Epidermal melanocyte (primary cell): ENCODE data around the gene RIMKLB.
"Not testable (repeated sequence)": the region's sequence is repeated elsewhere in the genome, so short reads cannot be mapped to it uniquely, and the experiment has no call there.

Source experiments
- DNase-seq: peaks from one replicate; pipeline ENCODE4 v3.0.0; 2011; ENCODE audit warnings: low spot score; ENCODE audit not compliant: insufficient read length

RIMKLB gene

GRCh38 chr12:8771072-8771471 is 73.3 kb downstream of the RIMKLB start:
- DNase-seq = no peak

- DNase-seq = no peak
Observed at GRCh38 chr12:8773461-8773860, 75.7 kb downstream of the RIMKLB start.

GRCh38 chr12:8779281-8779680 is 81.5 kb downstream of the RIMKLB start:
- no peak for DNase-seq

DNA sequence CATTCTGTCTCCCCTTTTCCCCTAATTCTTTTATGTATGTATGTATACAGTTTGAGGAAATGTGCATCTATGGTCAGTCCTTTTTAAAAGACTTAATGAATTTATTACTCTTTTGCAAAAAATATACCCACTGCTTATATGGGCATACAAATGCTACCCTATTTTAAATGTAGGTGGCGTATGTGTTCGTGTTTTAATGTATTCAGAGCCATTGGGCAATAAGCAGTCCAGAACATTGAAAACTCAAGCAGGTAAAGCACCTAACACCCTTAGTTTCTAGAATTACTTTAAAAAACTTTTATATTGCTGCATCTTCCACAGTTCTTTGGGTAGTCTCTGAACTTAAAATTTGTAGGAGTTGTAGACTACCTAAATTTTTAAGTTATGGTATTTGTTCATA is 82.1 kb downstream of the RIMKLB start:
- DNase-seq = no peak

DNA sequence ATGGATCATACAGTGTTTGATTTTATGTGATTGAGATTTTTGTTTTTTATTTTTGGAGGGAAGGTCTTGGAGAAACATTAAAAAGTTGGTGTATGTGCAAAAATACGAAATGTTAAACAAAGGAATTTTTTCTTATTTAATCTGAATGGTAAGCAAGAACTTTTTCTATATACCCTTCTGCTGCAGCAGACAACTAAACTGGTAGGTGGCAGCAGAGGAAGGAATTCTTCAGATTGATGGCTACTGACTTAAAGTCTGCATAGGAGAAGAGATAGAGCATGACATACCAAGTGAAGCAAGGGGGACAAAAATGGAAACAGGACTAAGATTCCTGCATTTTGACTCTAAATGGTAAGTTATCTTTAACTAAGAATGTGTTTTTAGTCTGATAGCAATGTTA is 82.6 kb downstream of the RIMKLB start:
- DNase-seq = peak; percentile 45

GRCh38 chr12:8781381-8782127 is 83.8 kb downstream of the RIMKLB start:
- DNase-seq = no peak

DNA sequence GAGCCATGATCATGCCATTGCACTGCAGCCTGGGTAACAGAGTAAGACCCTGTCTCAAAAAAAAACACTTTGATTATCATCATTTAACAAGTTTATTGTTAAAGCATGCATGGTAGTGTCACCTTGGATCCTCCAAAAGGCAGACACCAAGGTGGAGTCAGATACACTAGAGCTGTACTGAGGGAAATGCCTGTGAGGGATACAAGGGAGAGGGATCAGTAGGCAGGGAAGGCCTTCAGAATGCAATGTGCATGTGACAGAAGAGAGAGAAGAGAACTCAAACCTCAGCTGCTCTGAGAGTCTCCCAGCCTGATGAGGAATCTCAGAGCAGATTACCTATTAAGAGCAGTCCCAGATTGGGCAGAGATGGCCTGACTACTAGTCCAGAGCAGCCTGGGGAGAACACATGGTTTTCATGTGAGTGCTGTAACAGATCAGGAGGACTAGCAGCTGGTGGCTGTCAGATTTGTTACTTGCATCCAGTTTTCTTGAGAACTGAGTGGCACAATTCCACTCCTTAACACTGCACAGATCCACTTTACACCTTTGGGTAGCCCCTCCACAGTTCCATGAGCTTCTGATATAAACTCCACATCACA is 86.6 kb downstream of the RIMKLB start:
- peak; percentile 48 for DNase-seq

- no peak for DNase-seq
Observed at GRCh38 chr12:8785499-8785898, 87.7 kb downstream of the RIMKLB start.

DNA sequence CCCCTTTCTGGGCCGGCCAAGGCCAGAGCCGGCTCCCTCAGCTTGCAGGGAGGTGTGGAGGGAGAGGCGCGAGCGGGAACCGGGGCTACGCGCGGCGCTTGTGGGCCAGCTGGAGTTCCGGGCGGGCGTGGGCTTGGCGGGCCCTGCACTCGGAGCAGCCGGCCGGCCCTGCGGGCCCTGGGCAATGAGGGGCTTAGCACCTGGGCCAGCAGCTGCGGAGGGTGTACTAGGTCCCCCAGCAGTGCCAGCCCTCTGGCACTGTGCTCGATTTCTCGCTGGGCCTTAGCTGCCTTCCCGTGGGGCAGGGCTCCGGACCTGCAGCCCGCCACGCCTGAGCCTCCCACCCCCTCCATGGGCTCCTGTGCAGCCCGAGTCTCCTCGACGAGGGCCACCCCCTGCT is 89.4 kb downstream of the RIMKLB start:
- not testable (repeated sequence) for DNase-seq

GRCh38 chr12:8788706-8789105 is 90.9 kb downstream of the RIMKLB start:
- not testable (repeated sequence) for DNase-seq

- DNase-seq = not testable (repeated sequence)
Observed at GRCh38 chr12:8789341-8790013, 91.7 kb downstream of the RIMKLB start.

GRCh38 chr12:8793226-8793625 is 95.4 kb downstream of the RIMKLB start:
- DNase-seq = not testable (repeated sequence)

DNA sequence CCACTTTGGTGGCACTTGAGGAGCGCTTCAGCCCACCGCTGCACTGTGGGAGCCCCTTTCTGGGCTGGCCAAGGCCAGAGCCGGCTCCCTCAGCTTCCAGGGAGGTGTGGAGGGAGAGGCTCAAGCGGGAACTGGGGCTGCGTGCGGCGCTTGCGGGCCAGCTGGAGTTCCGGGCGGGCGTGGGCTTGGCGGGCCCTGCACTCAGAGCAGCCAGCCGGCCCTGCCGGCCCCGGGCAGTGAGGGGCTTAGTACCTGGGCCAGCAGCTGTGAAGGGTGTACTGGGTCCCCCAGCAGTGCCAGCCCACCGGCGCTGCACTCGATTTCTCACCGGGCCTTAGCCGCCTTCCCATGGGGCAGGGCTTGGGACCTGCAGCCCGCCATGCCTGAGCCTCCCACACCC is 96.8 kb downstream of the RIMKLB start:
- not testable (repeated sequence) for DNase-seq

DNA sequence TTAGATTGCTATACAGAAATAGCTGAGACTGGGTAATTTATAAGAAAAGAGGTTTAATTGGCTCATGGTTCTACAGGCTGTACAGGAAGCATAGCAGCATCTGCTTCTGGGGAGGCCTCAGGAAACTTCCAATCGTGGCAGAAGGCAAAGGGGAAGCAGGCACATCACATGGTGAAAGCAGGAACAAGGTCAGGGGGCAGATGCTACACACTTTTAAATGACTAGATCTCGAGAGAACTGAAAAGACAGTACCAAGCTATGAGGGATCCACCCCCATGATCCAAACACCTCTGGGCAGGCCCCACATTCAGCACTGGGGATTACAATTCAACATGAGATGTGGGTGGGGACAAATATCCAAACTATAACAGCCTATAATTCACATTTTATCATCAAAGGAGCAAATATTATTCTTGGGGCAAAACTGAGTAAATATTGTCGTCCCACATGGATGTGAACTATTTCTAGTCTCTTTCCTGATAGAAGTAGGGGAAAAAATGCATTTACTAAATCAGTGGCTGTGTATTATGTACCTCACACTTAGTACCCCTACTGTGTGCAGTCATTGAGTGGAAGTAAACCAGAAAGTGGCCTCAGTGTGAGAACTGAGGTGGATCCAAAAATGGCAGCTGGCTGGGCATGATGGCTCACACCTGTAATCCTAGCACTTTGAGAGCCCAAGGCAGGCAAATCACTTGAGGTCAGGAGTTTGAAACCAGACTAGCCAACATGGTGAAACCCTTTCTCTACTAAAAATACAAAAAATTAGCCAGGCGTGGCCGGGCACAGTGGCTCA is 99.2 kb downstream of the RIMKLB start:
- no peak for DNase-seq

DNA sequence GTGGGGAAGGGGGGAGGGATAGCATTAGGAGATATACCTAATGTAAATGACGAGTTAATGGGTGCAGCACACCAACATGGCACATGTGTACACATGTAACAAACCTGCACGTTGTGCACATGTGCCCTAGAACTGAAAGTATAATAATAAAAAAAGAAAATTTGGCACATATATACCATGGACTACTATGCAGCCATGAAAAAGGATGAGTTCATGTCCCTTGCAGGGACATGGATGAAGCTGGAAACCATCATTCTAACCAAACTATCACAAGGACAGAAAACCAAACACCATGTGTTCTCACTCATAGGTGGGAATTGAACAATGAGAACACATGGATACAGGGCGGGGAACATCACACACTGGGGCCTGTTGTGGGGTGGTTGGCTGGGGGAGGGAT is 103.4 kb downstream of the RIMKLB start:
- not testable (repeated sequence) for DNase-seq

DNA sequence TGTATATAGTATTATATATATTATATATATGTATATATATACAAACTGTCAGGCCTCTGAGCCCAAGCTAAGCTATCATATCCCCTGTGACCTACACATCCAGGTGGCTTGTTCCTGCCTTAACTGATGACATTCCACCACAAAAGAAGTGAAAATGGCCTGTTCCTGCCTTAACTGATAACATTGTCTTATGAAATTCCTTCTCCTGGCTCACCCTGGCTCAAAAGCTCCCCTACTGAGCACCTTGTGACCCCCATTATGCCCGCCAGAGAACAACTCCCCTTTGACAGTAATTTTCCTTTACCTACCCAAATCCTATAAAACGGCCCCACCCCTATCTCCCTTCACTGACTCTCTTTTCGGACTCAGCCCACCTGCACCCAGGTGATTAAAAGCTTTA is 107.0 kb downstream of the RIMKLB start:
- not testable (repeated sequence) for DNase-seq

- DNase-seq = not testable (repeated sequence)
Observed at GRCh38 chr12:8805487-8805886, 107.7 kb downstream of the RIMKLB start.

DNA sequence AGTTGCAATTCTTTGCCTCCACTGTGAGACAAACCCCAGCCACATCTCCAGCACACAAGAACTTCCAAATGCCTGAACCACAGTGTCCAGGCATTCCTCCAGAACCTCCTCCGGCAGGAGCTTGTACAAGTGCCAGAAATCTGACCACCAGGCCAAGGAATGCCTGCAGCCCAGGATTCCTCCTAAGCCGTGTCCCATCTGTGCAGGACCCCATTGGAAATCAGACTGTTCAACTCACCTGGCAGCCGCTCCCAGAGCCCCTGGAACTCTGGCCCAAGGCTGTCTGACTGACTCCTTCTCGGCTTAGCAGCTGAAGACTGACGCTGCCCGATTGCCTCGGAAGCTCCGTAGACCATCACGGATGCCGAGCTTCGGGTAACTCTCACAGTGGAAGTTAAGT is 109.3 kb downstream of the RIMKLB start:
- DNase-seq = not testable (repeated sequence)

DNA sequence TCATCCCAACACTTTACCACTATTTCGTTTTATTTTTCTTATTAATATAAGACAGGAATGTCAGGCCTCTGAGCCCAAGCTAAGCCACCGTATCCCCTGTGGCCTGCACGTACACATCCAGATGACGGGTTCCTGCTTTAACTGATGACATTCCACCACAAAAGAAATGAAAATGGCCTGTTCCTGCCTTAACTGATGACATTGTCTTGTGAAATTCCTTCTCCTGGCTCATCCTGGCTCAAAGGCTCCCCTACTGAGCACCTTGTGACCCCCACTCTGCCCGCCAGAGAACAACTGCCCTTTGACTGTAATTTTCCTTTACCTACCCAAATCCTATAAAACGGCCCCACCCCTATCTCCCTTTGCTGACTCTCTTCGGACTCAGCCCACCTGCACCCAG is 112.3 kb downstream of the RIMKLB start:
- not testable (repeated sequence) for DNase-seq

- DNase-seq = no peak
Observed at GRCh38 chr12:8813572-8814357, 116.0 kb downstream of the RIMKLB start.
